ENCODE results near the gene NEK7. TPM values are rescaled to one million over a fixed set of nuclear protein-coding genes. Genes with fewer than 3 reads are reported as not detected.

Gene NEK7
- total and polyA plus RNA-seq, 2 of the 8 experiments (the other 6 are each of a cell fraction or from before 2014, with no cell fraction given) = 5.1 to 10.0 TPM

DNA sequence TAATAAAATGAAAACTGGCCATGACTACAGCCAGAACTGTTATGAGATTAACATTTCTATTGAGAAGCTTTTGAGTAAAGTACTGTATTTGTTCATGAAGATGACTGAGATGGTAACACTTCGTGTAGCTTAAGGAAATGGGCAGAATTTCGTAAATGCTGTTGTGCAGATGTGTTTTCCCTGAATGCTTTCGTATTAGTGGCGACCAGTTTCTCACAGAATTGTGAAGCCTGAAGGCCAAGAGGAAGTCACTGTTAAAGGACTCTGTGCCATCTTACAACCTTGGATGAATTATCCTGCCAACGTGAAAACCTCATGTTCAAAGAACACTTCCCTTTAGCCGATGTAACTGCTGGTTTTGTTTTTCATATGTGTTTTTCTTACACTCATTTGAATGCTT is 164.0 kb downstream of the NEK7 start (continued):
- no peak for TF ChIP-seq SIRT6 (IDR thresholded peaks at IDR 0.05; ENCODE audit: low read length)
- TF ChIP-seq, protein P1, sequence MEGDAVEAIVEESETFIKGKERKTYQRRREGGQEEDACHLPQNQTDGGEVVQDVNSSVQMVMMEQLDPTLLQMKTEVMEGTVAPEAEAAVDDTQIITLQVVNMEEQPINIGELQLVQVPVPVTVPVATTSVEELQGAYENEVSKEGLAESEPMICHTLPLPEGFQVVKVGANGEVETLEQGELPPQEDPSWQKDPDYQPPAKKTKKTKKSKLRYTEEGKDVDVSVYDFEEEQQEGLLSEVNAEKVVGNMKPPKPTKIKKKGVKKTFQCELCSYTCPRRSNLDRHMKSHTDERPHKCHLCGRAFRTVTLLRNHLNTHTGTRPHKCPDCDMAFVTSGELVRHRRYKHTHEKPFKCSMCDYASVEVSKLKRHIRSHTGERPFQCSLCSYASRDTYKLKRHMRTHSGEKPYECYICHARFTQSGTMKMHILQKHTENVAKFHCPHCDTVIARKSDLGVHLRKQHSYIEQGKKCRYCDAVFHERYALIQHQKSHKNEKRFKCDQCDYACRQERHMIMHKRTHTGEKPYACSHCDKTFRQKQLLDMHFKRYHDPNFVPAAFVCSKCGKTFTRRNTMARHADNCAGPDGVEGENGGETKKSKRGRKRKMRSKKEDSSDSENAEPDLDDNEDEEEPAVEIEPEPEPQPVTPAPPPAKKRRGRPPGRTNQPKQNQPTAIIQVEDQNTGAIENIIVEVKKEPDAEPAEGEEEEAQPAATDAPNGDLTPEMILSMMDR (IDR thresholded peaks at IDR 0.05; ENCODE audit: control extremely low read depth in 1 of 3, insufficient read depth in 1 of 3, low read depth in 1 of 3, low read length in 3 of 3) = no peak
- no peak for TF ChIP-seq POLR2AphosphoS5 (IDR thresholded peaks at IDR 0.05; ENCODE audit: low read depth, low read length)
- no peak for TF ChIP-seq BACH1 (IDR thresholded peaks at IDR 0.05; ENCODE audit: low read length)
- no peak for TF ChIP-seq EZH2 (IDR thresholded peaks at IDR 0.05; ENCODE audit: low read depth, low read length, severe bottlenecking)
- TF ChIP-seq RBBP5 (IDR thresholded peaks at IDR 0.05; ENCODE audit: borderline replicate concordance, low read depth, low read length) = no peak
- no peak for TF ChIP-seq KDM1A (IDR thresholded peaks at IDR 0.05; ENCODE audit: borderline replicate concordance, low read length)
- TF ChIP-seq ATF3 (IDR thresholded peaks at IDR 0.05; ENCODE audit: insufficient read depth, low read depth, low read length) = no peak
- no peak for TF ChIP-seq TEAD4 (IDR thresholded peaks at IDR 0.05; ENCODE audit: low read depth, low read length)
- TF ChIP-seq RNF2 (IDR thresholded peaks at IDR 0.05; ENCODE audit: borderline replicate concordance, low read depth, low read length, missing control alignments, poor library complexity, severe bottlenecking) = no peak

All from H1 (cell line).